ENCODE data around the gene RYR2. TPM values are rescaled to one million over a fixed set of nuclear protein-coding genes. Genes with fewer than 3 reads are reported as not detected.

The RYR2 gene
- total RNA-seq, 1 experiment from 2014 or later: 0.90 TPM

DNA sequence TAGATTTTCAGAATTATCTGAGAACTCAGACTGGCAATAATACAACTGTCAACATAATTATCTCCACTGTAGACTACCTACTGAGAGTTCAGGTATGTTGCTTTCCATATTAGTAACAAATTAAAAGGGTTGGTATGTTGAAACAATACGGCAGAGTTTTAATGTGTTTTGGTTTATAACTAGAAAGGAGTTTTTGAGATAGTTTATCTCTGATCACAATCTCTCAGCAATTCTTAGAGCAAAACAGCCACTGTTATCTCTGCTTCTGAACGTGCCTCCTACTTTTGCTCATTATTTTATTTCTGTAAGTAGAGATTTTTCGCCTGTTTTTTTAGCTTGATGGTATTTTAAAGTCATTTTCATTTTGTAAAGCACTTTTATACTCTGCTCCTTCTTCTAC, 730.0 kb downstream of the RYR2 start:
- no peak for DNase-seq
- H3K36me3 Mint-ChIP-seq (ENCODE audit: insufficient read depth, unreplicated experiment): no peaks in the 10 kb centered on the region
- no TSS peak for BruUV-seq (replicated peaks)
- TF ChIP-seq, protein P1, sequence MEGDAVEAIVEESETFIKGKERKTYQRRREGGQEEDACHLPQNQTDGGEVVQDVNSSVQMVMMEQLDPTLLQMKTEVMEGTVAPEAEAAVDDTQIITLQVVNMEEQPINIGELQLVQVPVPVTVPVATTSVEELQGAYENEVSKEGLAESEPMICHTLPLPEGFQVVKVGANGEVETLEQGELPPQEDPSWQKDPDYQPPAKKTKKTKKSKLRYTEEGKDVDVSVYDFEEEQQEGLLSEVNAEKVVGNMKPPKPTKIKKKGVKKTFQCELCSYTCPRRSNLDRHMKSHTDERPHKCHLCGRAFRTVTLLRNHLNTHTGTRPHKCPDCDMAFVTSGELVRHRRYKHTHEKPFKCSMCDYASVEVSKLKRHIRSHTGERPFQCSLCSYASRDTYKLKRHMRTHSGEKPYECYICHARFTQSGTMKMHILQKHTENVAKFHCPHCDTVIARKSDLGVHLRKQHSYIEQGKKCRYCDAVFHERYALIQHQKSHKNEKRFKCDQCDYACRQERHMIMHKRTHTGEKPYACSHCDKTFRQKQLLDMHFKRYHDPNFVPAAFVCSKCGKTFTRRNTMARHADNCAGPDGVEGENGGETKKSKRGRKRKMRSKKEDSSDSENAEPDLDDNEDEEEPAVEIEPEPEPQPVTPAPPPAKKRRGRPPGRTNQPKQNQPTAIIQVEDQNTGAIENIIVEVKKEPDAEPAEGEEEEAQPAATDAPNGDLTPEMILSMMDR (IDR thresholded peaks at IDR 0.05; ENCODE audit: unreplicated experiment): no peak
- peaks cover 3% of the 10 kb centered on the region for H3K9me3 Mint-ChIP-seq (ENCODE audit: low read depth, unreplicated experiment)
- intact Hi-C loops (cut with micrococcal nuclease; ENCODE audit: unreplicated experiment): no loop called here
- CTCF ChIA-PET: no interaction called here
- H3K27ac Mint-ChIP-seq (ENCODE audit: unreplicated experiment): no peak overlapping the region
- H3K4me1 Mint-ChIP-seq (ENCODE audit: low read depth, unreplicated experiment): peaks cover 7% of the 10 kb centered on the region
- no peaks in the 10 kb centered on the region for H3K27me3 Mint-ChIP-seq (ENCODE audit: unreplicated experiment)
- H3K4me3 Mint-ChIP-seq (ENCODE audit: low read depth, unreplicated experiment): no peak overlapping the region

DNA sequence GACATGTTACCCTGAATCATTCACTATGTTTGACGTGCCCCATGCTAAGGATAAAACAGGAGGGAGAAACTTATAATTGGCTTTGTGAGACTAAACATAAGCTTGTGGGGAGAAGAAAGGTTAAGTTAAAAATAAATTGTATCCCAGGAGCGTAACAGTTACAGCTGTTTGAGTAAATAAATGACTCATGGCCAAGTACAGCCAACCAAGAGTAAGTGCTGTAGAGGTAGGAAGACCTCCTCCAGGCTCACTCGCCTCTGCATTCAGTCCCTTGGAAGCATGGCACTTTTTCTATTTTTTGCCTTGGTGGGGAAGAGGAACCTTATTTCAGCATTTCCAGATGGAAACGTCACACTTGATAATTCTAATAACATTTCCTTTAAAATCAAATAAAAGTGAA, 732.3 kb downstream of the RYR2 start:
- no peaks in the 10 kb centered on the region for H3K27me3 Mint-ChIP-seq (ENCODE audit: unreplicated experiment)
- H3K27ac Mint-ChIP-seq (ENCODE audit: unreplicated experiment): no peak overlapping the region
- peaks cover 7% of the 10 kb centered on the region for H3K4me1 Mint-ChIP-seq (ENCODE audit: low read depth, unreplicated experiment)
- H3K9me3 Mint-ChIP-seq (ENCODE audit: low read depth, unreplicated experiment): peaks cover 3% of the 10 kb centered on the region
- H3K4me3 Mint-ChIP-seq (ENCODE audit: low read depth, unreplicated experiment): no peak overlapping the region
- TF ChIP-seq, protein P1 (IDR thresholded peaks at IDR 0.05; ENCODE audit: unreplicated experiment): no peak
- no peak for DNase-seq
- BruUV-seq (replicated peaks): no TSS peak
- no peaks in the 10 kb centered on the region for H3K36me3 Mint-ChIP-seq (ENCODE audit: insufficient read depth, unreplicated experiment)
- intact Hi-C loops (cut with micrococcal nuclease; ENCODE audit: unreplicated experiment): no loop called here
- CTCF ChIA-PET: no interaction called here

DNA sequence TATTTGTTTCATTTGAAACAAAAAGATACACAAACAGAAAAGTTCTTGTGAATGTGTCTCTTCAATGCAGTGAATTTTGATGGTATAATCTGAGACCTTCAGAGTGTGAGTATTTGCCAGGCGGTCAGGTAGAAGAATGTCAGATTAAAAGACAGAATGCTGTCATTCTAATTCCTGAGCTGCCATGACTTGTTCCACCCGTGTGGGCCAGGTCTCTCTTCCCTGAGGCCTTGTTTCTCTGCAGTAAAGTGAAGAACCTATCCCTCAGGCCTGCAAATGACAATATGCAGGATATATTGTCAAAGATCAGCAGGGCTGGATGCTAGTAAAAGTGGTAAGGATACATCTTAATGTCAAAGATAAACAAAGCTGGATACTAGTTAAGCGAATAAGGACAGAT, 737.4 kb downstream of the RYR2 start:
- BruUV-seq (replicated peaks): no TSS peak
- no peak for DNase-seq
- CTCF ChIA-PET: interaction anchor here (0.6 kb wide), 1 partner anchor 43 kb away, joined by 3 read pairs; no protein-coding TSS in a partner anchor
- Mint-ChIP-seq H3K27ac (ENCODE audit: unreplicated experiment) (no peak overlapping the region), H3K4me1 (ENCODE audit: low read depth, unreplicated experiment) (no peaks in the 10 kb centered on the region), H3K9me3 (ENCODE audit: low read depth, unreplicated experiment) (peaks cover 13% of the 10 kb centered on the region), H3K4me3 (ENCODE audit: low read depth, unreplicated experiment) (no peak overlapping the region), H3K27me3 (ENCODE audit: unreplicated experiment) (no peaks in the 10 kb centered on the region), H3K36me3 (ENCODE audit: insufficient read depth, unreplicated experiment) (no peaks in the 10 kb centered on the region)
- intact Hi-C loops (cut with micrococcal nuclease; ENCODE audit: unreplicated experiment): loop anchor here (2.0 kb wide), 1 partner anchor 19 kb away; no protein-coding TSS in a partner anchor
- TF ChIP-seq, protein P1 (IDR thresholded peaks at IDR 0.05; ENCODE audit: unreplicated experiment): no peak

DNA sequence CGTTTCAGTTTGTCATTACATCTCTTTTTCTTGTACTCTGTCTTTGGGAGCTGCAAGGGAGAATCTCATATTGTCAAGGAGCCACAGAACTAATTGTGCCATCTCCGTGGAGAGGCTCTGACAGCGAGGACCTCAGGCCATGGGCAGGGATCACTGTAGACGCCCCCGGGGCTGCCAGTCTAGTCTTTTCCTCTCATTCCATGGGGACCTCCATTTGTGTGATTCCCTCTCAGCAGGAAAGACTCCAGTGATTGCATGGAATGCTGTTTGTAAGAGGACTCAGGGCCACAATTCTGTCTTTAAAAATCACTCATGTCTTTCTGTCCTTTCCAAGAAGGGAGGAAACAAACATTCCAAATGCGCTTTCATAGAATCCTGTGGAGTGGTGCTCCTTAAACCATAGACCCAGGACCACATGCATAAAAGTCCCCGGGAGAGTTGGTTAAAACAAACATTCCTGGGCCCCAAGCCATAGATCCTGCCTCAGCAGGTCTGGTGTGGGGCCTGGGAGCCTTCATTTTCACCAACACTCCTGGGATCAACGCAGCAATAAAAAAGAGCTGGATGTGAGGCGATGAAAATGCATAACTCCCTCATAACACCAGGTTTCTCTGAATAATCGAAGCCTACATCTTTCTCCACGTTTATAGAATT, 744.2 kb downstream of the RYR2 start:
- peaks cover 11% of the 10 kb centered on the region for H3K9me3 Mint-ChIP-seq (ENCODE audit: low read depth, unreplicated experiment)
- H3K4me1 Mint-ChIP-seq (ENCODE audit: low read depth, unreplicated experiment): no peaks in the 10 kb centered on the region
- H3K36me3 Mint-ChIP-seq (ENCODE audit: insufficient read depth, unreplicated experiment): no peaks in the 10 kb centered on the region
- intact Hi-C loops (cut with micrococcal nuclease; ENCODE audit: unreplicated experiment): no loop called here
- CTCF ChIA-PET: no interaction called here
- no TSS peak for BruUV-seq (replicated peaks)
- H3K27me3 Mint-ChIP-seq (ENCODE audit: unreplicated experiment): no peaks in the 10 kb centered on the region
- no peak overlapping the region for H3K27ac Mint-ChIP-seq (ENCODE audit: unreplicated experiment)
- DNase-seq: no peak
- TF ChIP-seq, protein P1 (IDR thresholded peaks at IDR 0.05; ENCODE audit: unreplicated experiment): no peak
- H3K4me3 Mint-ChIP-seq (ENCODE audit: low read depth, unreplicated experiment): no peak overlapping the region

Measured in Calu3 (cell line).